Neural progenitor cell (in vitro differentiated cells): ENCODE measurements around the gene ALOX12B. TPM values are rescaled to one million over a fixed set of nuclear protein-coding genes. Genes with fewer than 3 reads are reported as not detected.

Experiments used
- DNase-seq: peaks from one replicate; pipeline ENCODE4 v3.0.0-alpha.2; 2016; ENCODE audit warnings: low spot score
- H2AFZ ChIP-seq: fragments of 200-600 bp; sonication (generic); replicated peaks from 2 replicates; pipeline ENCODE4 v1.6.1; 2016; ENCODE audit warnings: antibody characterized with exemption
- H3F3A ChIP-seq: fragments of 200-600 bp; sonication (generic); 2 replicates; pipeline ENCODE4 v1.6.1; 2016; ENCODE audit warnings: antibody characterized with exemption, low read depth
- H3K27ac ChIP-seq: fragments of 200-600 bp; sonication (generic); 2 replicates; pipeline ENCODE4 v1.5.1; 2016; ENCODE audit warnings: mild to moderate bottlenecking
- H3K27me3 ChIP-seq: fragments of 200-600 bp; sonication (generic); 2 replicates; pipeline ENCODE4 v1.6.1; 2016; ENCODE audit warnings: mild to moderate bottlenecking, moderate library complexity
- H3K36me3 ChIP-seq: fragments of 200-600 bp; sonication (generic); 2 replicates; pipeline ENCODE4 v1.5.1; 2016
- H3K4me1 ChIP-seq: fragments of 200-600 bp; sonication (generic); 2 replicates; pipeline ENCODE4 v1.6.1; 2016; ENCODE audit warnings: mixed run types
- H3K4me2 ChIP-seq: fragments of 200-600 bp; sonication (generic); 2 replicates; pipeline ENCODE4 v1.6.1; 2016
- H3K4me3 ChIP-seq: fragments of 200-600 bp; sonication (generic); 2 replicates; pipeline ENCODE4 v1.5.1; 2016
- H3K79me2 ChIP-seq: fragments of 200-600 bp; sonication (generic); 2 replicates; pipeline ENCODE4 v1.6.1; 2016; ENCODE audit warnings: low read depth
- H3K9ac ChIP-seq: fragments of 200-600 bp; sonication (generic); 2 replicates; pipeline ENCODE4 v1.6.1; 2016
- H3K9me3 ChIP-seq: fragments of 200-600 bp; sonication (generic); 2 replicates; pipeline ENCODE4 v1.5.1; 2016; ENCODE audit warnings: low read depth
- H4K20me1 ChIP-seq: fragments of 200-600 bp; sonication (generic); 2 replicates; pipeline ENCODE4 v1.6.1; 2016; ENCODE audit warnings: low read depth
- H3K27ac Mint-ChIP-seq: 3 replicates; pipeline ENCODE4 v1.8.0; 2021; ENCODE audit warnings: mixed read lengths
- H3K27me3 Mint-ChIP-seq: 2 replicates; pipeline ENCODE4 v1.8.0; 2022; ENCODE audit warnings: low read depth, mild to moderate bottlenecking, inconsistent platforms, moderate library complexity, mixed read lengths; ENCODE audit not compliant: insufficient read depth
- H3K36me3 Mint-ChIP-seq: 3 replicates; pipeline ENCODE4 v1.8.0; 2021; ENCODE audit warnings: mixed read lengths
- H3K4me1 Mint-ChIP-seq: 3 replicates; pipeline ENCODE4 v1.8.0; 2021; ENCODE audit warnings: mixed read lengths
- H3K4me3 Mint-ChIP-seq: 3 replicates; pipeline ENCODE4 v1.8.0; 2021; ENCODE audit warnings: mild to moderate bottlenecking, moderate library complexity, mixed read lengths
- H3K9me3 Mint-ChIP-seq: 3 replicates; pipeline ENCODE4 v1.8.0; 2020; ENCODE audit warnings: mixed read lengths
- EZH2 ChIP-seq: fragments of 200-600 bp; sonication (generic); IDR thresholded peaks from 2 replicates; pipeline ENCODE4 v1.6.1; 2017; ENCODE audit warnings: antibody characterized with exemption, mild to moderate bottlenecking, moderate library complexity
- EZH2phosphoT487 ChIP-seq: fragments of 200-600 bp; sonication (generic); IDR thresholded peaks from 2 replicates; pipeline ENCODE4 v1.6.1; 2017; ENCODE audit warnings: antibody characterized with exemption
- total RNA-seq: library from RNA; depleted of rRNA; stranded (reverse); fragments of >200 nt; gene quantifications from 2 replicates; pipeline ENCODE4 v1.2.3, GENCODE V29; 2015; ENCODE audit warnings: low replicate concordance
- TF ChIP-seq, protein P1 (sequence below): fragments of 200-600 bp; sonication (generic); IDR thresholded peaks from 2 replicates; pipeline ENCODE4 v1.5.1; 2017; ENCODE audit warnings: antibody characterized with exemption, mild to moderate bottlenecking

The ALOX12B gene
- total RNA-seq, 1 donor from 2014 or later: not detected

DNA sequence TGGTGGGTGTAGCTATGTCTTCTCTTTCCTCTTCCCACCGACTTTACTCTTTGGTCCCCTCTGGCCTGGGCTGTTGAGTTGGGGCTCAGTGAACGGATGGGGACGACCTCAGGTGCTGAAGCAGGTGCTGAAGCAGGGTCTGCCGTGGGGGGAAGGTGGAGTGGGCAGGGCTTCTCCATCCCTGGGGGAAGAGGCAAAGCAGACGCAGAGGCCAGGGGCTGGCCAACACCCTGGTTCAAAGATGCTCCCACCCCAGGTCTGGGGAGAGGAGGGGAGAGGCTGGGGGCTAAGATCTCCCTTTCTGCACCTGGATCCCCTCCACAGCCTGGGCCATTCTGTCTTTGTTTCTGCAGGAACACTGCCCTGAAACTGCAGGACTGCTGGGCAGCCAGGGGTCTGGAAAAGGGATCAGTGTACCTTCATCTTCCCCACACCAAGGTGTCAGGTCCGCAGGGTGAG, 22.9 kb downstream of the ALOX12B start:
- no peak overlapping the region for H3K4me3 ChIP-seq
- peaks cover 67% of the 10 kb centered on the region for H3K27me3 Mint-ChIP-seq
- H3K27me3 ChIP-seq: peaks cover 95% of the 10 kb centered on the region

DNA sequence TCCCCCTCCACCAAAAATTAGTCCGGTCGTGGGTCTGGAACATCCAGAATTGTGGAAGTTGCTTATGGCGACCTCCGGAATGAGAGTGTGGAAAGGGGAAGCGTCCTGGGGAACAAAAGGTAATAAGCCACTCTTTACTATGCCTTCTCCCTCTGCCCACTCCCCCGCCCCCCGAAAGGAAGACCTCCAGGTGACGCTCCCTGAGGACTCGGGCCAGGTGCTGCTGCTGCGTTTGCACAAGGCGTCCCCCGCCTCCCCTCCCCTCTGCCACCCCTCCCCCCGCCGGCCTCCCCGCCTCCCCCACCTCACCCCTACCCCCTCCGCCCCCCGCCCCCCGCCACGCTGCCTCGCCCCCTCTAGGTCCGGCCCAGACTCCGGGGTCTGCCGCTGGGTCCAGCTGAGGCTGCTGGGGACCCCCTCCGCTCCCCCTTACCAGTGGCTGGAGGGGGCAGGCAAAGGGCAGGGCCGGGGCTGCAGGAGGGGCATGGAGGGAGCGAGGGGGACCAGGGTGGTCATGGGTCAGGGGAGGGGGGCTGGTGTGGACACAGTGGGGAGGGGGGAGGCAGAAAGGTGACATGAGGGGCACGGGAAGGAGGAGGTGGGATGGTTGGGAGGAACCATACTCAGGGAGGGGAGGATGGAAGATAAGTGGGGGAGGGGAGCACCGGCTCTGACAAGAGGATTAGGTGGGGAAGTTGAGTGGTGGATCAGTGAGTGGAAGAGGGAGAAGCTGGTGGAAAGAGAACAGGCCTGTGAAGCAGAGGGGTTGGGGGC, 23.6 kb downstream of the ALOX12B start:
- Mint-ChIP-seq H3K9me3 (no peaks in the 10 kb centered on the region), H3K4me1 (peaks cover 7% of the 10 kb centered on the region), H3K4me3 (no peak overlapping the region), H3K27ac (no peak overlapping the region), H3K27me3 (peaks cover 71% of the 10 kb centered on the region), H3K36me3 (no peaks in the 10 kb centered on the region)
- Histone ChIP-seq H3K27ac (no peak overlapping the region), H3K4me2 (peak overlapping the region; percentile 65), H3F3A (peaks cover 12% of the 10 kb centered on the region), H3K79me2 (no peaks in the 10 kb centered on the region), H3K4me3 (peak overlapping the region; percentile 12), H3K27me3 (peaks cover 95% of the 10 kb centered on the region), H3K9me3 (no peaks in the 10 kb centered on the region), H2AFZ (no peak overlapping the region), H3K36me3 (no peaks in the 10 kb centered on the region), H4K20me1 (peaks cover 8% of the 10 kb centered on the region), H3K9ac (no peak overlapping the region), H3K4me1 (peaks cover 21% of the 10 kb centered on the region)
- DNase-seq: no peak
- TF ChIP-seq EZH2phosphoT487 (no peak), EZH2 (no peak)
- TF ChIP-seq, protein P1, sequence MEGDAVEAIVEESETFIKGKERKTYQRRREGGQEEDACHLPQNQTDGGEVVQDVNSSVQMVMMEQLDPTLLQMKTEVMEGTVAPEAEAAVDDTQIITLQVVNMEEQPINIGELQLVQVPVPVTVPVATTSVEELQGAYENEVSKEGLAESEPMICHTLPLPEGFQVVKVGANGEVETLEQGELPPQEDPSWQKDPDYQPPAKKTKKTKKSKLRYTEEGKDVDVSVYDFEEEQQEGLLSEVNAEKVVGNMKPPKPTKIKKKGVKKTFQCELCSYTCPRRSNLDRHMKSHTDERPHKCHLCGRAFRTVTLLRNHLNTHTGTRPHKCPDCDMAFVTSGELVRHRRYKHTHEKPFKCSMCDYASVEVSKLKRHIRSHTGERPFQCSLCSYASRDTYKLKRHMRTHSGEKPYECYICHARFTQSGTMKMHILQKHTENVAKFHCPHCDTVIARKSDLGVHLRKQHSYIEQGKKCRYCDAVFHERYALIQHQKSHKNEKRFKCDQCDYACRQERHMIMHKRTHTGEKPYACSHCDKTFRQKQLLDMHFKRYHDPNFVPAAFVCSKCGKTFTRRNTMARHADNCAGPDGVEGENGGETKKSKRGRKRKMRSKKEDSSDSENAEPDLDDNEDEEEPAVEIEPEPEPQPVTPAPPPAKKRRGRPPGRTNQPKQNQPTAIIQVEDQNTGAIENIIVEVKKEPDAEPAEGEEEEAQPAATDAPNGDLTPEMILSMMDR: no peak

More for the DNA sequence above, 22.9 kb downstream of the ALOX12B start:
- Mint-ChIP-seq H3K36me3 (no peaks in the 10 kb centered on the region), H3K4me3 (no peak overlapping the region), H3K27ac (no peak overlapping the region), H3K9me3 (no peaks in the 10 kb centered on the region), H3K4me1 (peaks cover 7% of the 10 kb centered on the region)
- H3K4me2 ChIP-seq: peak overlapping the region; percentile 65
- peaks cover 12% of the 10 kb centered on the region for H3F3A ChIP-seq
- no peaks in the 10 kb centered on the region for H3K79me2 ChIP-seq
- H3K36me3 ChIP-seq: no peaks in the 10 kb centered on the region
- no peak overlapping the region for H3K27ac ChIP-seq
- no peaks in the 10 kb centered on the region for H3K9me3 ChIP-seq
- H3K9ac ChIP-seq: no peak overlapping the region
- TF ChIP-seq EZH2: no peak
- TF ChIP-seq, protein P1: no peak
- TF ChIP-seq EZH2phosphoT487: no peak
- peaks cover 21% of the 10 kb centered on the region for H3K4me1 ChIP-seq
- DNase-seq: no peak
- H4K20me1 ChIP-seq: peaks cover 8% of the 10 kb centered on the region
- no peak overlapping the region for H2AFZ ChIP-seq

DNA sequence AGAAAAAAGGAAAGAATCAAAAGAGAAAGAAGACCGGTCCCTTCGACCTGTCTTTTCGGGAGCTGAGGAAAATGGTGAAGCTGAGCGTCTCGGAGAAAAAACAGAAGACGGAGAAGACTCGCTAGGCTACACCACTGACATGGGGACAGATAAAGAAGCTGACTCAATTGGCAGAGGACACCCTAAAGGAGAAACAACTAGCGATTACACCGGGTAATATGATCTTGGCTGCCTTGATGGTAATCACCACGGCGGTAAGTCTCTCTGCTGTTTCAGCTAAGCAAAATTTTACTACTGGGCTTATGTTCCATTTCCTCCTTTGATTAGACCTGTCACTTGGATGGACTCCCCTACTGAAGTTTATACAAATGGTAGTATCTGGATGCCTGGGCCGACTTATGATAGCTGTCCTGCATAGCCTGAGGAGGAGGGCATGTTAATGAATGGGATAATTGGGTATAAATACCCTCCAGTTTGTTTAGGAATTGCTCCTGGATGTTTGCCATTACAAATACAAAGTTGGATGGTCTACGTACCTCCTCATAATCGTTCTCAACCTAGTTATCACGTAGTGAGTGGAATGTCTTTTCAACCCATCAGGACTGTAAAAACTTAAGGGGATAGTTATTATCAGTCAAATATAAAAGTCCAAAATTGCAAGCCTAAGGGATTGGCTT, 24.6 kb downstream of the ALOX12B start:
- H3K27ac ChIP-seq: no peak overlapping the region
- no peak overlapping the region for H3K27ac Mint-ChIP-seq
- no peaks in the 10 kb centered on the region for H3K36me3 Mint-ChIP-seq
- H3K4me1 ChIP-seq: peaks cover 21% of the 10 kb centered on the region
- H3K27me3 Mint-ChIP-seq: peaks cover 66% of the 10 kb centered on the region
- no peaks in the 10 kb centered on the region for H3K9me3 ChIP-seq
- no peak overlapping the region for H3K9ac ChIP-seq
- peaks cover 12% of the 10 kb centered on the region for H3F3A ChIP-seq
- H4K20me1 ChIP-seq: peaks cover 8% of the 10 kb centered on the region
- H2AFZ ChIP-seq: no peak overlapping the region
- H3K4me2 ChIP-seq: peak overlapping the region; percentile 65
- H3K4me3 ChIP-seq: peak overlapping the region; percentile 12
- H3K4me3 Mint-ChIP-seq: no peak overlapping the region
- H3K4me1 Mint-ChIP-seq: peaks cover 7% of the 10 kb centered on the region
- H3K36me3 ChIP-seq: no peaks in the 10 kb centered on the region
- TF ChIP-seq EZH2phosphoT487: peak; percentile 24
- TF ChIP-seq, protein P1: no peak
- TF ChIP-seq EZH2: peak; percentile 73
- no peak for DNase-seq
- H3K9me3 Mint-ChIP-seq: no peaks in the 10 kb centered on the region
- H3K79me2 ChIP-seq: no peaks in the 10 kb centered on the region
- peaks cover 95% of the 10 kb centered on the region for H3K27me3 ChIP-seq
